Esophagus squamous epithelium (tissue), 4 donors: ENCODE results near the gene C5orf58.

Experiments
- POLR2A ChIP-seq, 4 donors: fragments of 450-650 bp; IDR thresholded peaks; one replicate each; pipeline ENCODE4 v1.6.1; 2017; ENCODE audit warnings: antibody characterized with exemption in 4 of 4, mild to moderate bottlenecking in 4 of 4, moderate library complexity in 3 of 4
- TF ChIP-seq, protein P1 (sequence below), 6 experiments: fragments of 450-650 bp in 4 of 6; fragments of 200-600 bp in 2 of 6; sonication (generic) in 2 of 6; IDR thresholded peaks; one replicate each; pipeline ENCODE4 v1.5.1; 2016 to 2019; ENCODE audit warnings: antibody characterized with exemption in 6 of 6, mild to moderate bottlenecking in 4 of 6, moderate library complexity in 4 of 6

GRCh38 chr5:170206958-170207357, 25.8 kb upstream of the C5orf58 start:
- TF ChIP-seq, protein P1, sequence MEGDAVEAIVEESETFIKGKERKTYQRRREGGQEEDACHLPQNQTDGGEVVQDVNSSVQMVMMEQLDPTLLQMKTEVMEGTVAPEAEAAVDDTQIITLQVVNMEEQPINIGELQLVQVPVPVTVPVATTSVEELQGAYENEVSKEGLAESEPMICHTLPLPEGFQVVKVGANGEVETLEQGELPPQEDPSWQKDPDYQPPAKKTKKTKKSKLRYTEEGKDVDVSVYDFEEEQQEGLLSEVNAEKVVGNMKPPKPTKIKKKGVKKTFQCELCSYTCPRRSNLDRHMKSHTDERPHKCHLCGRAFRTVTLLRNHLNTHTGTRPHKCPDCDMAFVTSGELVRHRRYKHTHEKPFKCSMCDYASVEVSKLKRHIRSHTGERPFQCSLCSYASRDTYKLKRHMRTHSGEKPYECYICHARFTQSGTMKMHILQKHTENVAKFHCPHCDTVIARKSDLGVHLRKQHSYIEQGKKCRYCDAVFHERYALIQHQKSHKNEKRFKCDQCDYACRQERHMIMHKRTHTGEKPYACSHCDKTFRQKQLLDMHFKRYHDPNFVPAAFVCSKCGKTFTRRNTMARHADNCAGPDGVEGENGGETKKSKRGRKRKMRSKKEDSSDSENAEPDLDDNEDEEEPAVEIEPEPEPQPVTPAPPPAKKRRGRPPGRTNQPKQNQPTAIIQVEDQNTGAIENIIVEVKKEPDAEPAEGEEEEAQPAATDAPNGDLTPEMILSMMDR (IDR thresholded peaks at IDR 0.05), result no peak
- TF ChIP-seq POLR2A (IDR thresholded peaks at IDR 0.05), result no peak
